ENCODE measurements around the gene MMP8.
"Not testable (repeated sequence)": the region's sequence is repeated elsewhere in the genome, so short reads cannot be mapped to it uniquely, and the experiment has no call there.

MMP8 gene

GRCh38 chr11:102724904-102725500, at the start of gene MMP8:
MMP8 (minus strand) TSS chr11:102724954; CDS start chr11:102724855, 99 bp downstream.
- peak; percentile 39 for DNase-seq (ENCODE audit: low spot score)

DNA sequence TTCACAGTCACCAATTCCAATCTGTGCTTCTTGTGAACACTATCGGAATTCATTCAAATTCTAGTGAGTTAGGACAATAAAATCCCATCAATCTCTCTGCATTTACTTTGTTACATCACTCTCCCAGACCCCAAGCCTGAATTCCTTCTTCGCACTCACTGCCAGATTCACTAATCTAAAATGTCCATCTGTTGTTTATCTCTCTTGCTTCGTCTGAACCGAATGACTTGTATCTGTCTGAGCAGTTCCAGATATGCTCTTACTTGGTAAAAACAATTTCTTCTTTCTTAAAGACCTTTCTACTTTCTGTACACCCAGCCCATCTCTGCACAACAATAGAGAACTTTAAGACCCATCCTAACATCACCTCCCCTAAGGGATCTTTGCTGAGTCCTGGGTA, 48.6 kb upstream of the MMP8 start:
- no peak for DNase-seq (ENCODE audit: low spot score)

- DNase-seq (ENCODE audit: low spot score): no peak
These were observed 46.6 kb upstream of the MMP8 start for GRCh38 chr11:102771351-102771750.

- no peak for DNase-seq (ENCODE audit: low spot score)
These were observed 45.4 kb upstream of the MMP8 start for GRCh38 chr11:102770191-102770590.

- no peak for DNase-seq (ENCODE audit: low spot score)
These were observed 43.0 kb upstream of the MMP8 start for GRCh38 chr11:102767800-102768199.

DNA sequence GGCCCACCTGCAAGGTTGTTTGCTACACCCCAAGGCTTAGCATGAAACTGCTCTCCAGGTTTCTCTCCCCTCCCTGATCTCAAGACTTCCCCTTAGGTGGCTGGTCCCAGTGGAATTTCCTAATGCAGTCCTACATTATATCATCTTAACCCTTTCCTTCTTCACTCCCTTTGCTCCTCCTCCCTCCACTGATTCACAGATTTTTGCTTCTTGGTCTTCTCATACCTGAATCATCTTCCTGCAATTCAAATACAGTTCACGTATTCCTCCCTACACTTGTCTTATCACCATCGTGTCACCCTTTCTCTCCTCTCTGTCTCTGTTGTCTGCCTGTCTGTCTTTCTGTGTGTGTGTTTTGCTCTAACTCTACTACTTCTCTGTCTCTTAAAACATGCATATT, 38.7 kb upstream of the MMP8 start:
- no peak for DNase-seq (ENCODE audit: low spot score)

DNA sequence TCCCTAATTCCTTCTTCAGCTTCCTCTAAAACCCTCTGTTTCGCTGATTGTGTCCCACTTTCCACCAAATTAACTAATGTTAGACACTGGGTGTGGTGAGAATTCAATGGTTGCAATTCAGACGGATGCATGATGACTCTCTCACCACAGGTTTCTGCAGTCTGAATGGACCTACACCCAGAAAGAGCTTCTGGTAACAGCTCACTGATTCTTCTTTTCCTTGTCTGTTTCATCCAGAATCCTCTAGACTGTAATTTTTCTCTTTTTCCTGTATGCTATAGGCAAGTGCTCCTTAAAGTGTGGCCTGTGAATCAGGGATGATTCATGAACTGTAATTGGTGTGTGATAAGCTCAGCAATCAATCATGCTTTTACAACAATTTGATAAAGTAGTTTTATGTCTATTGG, 37.6 kb upstream of the MMP8 start:
- DNase-seq (ENCODE audit: low spot score): no peak

DNA sequence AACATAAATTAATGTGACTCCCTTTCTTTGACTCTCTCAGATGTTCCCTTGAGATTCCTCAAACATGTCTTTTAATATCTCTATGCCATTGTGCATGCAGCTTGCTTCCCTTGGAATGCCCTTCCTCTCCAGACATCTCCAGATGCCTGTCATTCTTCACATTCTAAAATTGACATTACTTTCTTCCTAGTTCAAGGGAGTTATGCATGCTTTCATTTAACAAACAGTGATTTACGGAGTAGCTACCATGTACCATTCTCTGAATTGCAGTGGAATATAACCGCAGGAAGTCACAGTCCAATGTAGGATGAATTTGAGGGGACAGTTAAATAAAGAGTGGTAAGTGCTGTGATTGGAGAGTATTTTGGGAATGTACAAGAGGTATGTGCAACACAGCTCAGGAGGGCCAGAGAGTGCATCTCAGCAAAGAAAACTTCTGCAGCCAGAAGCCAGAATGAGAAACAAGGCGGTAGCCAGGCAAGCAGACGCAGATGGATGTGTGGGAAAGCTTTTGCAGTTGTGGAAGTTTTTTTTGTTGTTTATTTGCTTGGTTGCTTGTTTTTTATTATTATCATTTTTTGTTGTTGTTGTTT, 37.0 kb upstream of the MMP8 start:
- no peak for DNase-seq (ENCODE audit: low spot score)

DNA sequence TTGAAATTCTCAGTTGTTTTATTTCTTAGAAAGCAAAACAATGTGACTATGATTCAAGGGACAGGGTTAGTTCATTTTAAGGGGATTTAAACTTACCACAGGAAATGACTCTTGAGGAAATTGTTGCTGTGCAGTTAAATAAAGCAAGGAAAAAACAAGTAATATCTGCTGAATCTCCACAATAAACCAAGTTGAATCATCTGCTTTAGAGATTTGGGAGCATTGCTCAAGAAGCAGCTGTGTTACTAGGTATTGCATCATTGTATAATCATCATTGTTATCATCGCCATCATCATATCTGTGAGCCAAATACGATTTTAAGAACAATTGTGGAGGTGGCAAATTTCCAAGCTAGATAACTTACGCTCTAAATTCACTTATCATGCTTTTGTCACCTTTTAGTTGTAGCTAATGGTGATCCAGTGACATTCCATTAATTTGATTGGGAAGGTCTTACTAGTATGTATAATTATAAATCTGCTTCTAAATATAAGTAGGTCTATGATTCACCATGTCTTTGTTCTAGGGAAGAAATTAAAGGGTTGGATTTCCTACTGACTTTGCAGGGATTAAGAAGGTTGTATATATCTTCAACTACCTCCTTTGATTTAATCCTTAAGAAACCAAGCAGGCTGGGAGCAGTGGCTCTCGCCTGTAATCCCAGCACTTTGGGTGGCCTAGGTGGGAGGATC, 35.7 kb upstream of the MMP8 start:
- DNase-seq (ENCODE audit: low spot score): no peak

DNA sequence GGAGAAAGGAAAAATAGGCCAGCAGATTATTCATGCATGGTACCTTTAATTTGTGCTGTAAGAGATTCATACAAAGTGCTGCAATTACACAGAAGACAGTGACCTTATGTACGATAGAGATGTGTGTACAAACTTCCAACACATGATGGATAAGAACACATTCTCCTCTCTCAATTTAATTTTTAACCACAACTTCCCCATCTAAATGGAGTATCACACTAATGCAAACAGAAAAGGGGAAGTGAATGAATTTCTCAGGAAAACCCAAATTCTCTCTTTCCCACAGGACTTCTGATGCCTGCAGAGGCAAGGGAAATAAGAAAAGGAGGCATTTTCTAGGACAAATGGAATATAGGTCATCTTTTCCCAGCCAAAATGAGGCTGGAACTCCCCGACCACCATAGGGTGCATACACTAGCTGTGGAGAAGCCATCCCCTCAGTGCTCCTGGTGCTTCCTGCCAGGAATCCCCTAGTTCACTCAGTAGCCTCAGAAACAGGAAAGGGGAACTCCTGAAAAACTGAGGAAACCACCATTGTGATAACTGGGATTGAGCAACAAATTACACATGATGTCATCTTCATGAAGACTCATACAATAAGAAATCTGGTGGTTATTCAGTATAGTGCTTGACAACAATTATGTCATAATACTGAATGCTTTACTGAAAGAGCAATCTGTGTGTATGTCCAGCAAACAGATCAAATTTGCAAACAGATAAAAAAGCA, 33.2 kb upstream of the MMP8 start:
- no peak for DNase-seq (ENCODE audit: low spot score)

DNA sequence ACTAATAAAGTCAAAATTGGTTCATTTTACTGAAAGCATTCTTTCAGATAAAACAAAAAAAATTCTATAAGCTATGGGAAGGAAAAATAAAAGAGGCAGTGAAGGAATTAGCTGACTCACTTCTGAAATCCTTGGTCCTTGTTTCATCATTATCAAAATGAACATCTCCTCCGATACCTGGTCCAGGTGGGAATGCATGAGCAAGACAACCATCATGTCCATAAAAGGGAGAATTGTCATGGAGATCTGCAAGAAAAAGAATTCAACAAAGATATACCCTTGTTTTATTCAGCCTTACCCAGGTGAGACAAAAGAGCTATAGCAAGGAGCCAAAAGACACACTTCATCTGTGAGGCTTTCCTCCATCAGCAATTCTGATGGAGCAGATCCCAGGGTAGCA, 28.5 kb upstream of the MMP8 start:
- DNase-seq (ENCODE audit: low spot score): no peak

GRCh38 chr11:102751673-102752072, 26.9 kb upstream of the MMP8 start:
- no peak for DNase-seq (ENCODE audit: low spot score)

GRCh38 chr11:102749101-102749722, 24.5 kb upstream of the MMP8 start:
- no peak for DNase-seq (ENCODE audit: low spot score)

- not testable (repeated sequence) for DNase-seq (ENCODE audit: low spot score)
These were observed 22.2 kb upstream of the MMP8 start for GRCh38 chr11:102746746-102747578.

- no peak for DNase-seq (ENCODE audit: low spot score)
These were observed 9.9 kb upstream of the MMP8 start for GRCh38 chr11:102734650-102735049.

DNA sequence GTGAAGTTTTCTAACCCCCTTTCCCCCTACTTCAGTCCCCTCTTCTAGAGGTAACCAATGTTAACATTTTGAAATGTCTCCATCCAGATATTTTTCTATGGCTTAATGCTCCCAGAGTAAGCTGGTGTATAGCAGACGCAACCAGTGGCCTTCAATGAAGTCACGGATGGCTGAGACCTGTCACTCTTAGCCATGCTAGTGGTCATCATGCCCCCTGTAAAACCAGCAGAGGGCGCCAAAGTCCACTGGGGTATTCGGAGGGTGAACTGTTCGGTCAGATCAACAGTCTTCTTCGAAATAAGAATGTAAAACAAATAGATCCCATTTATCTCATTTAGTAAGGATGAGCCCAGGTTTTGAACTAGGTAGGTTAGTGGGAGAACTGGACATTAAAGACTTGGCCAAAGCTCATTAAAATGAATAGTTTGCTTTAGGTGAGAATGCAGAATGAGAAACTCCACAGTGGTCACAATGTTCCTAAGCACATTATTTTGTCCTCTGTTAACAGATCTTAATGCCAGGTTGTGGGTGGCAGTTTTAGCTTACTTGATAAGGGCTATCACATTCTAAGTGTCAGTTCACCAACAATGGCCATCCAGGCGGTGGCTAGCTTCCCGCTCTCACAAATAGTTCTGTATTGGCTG, 8.6 kb upstream of the MMP8 start:
- DNase-seq (ENCODE audit: low spot score): peak; percentile 4

DNA sequence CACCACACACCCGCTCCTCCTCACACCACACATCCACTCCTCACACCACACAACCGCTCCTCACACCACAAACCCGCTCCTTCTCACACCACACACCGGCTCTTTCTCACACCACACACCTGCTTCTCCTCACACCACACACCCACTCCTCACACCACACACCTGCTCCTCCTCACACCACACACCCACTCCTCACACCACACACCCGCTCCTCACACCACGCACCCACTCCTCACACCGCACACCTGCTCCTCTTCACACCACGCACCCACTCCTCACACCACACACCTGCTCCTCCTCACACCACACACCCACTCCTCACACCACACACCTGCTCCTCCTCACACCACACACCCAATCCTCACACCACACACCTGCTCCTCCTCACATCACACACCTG, 6.2 kb upstream of the MMP8 start:
- DNase-seq (ENCODE audit: low spot score): not testable (repeated sequence)

GRCh38 chr11:102729849-102730815, 5.4 kb upstream of the MMP8 start:
- DNase-seq (ENCODE audit: low spot score): no peak

- DNase-seq (ENCODE audit: low spot score): no peak
These were observed 3.1 kb upstream of the MMP8 start for GRCh38 chr11:102727890-102728289.

- no peak for DNase-seq (ENCODE audit: low spot score)
These were observed 1.9 kb downstream of the MMP8 start for GRCh38 chr11:102722821-102723220.
